ENCODE data around the gene SETD3.
A peak's percentile ranks its signal among the peaks of the same experiment; 100 is the strongest.

GRCh38 chr14:99518441-99519346 lies 38.0 kb upstream of the SETD3 start:
- TF ChIP-seq POLR2A (IDR thresholded peaks at IDR 0.05), result no peak
- TF ChIP-seq, protein P1, sequence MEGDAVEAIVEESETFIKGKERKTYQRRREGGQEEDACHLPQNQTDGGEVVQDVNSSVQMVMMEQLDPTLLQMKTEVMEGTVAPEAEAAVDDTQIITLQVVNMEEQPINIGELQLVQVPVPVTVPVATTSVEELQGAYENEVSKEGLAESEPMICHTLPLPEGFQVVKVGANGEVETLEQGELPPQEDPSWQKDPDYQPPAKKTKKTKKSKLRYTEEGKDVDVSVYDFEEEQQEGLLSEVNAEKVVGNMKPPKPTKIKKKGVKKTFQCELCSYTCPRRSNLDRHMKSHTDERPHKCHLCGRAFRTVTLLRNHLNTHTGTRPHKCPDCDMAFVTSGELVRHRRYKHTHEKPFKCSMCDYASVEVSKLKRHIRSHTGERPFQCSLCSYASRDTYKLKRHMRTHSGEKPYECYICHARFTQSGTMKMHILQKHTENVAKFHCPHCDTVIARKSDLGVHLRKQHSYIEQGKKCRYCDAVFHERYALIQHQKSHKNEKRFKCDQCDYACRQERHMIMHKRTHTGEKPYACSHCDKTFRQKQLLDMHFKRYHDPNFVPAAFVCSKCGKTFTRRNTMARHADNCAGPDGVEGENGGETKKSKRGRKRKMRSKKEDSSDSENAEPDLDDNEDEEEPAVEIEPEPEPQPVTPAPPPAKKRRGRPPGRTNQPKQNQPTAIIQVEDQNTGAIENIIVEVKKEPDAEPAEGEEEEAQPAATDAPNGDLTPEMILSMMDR (IDR thresholded peaks at IDR 0.05), result peak in 5 of 7 experiments; percentile 97 to 99 (median 98)
- peak in 2 of 3 donors; percentile 23 to 66 for TF ChIP-seq POLR2AphosphoS5 (IDR thresholded peaks at IDR 0.05)

Measured in stomach (tissue), 4 donors.